ENCODE results near the gene ARMC10.

GRCh38 chr7:103074519-103075336 lies at the start of gene ARMC10, which contains the start of gene FBXL13:
- TF ChIP-seq CTCF (IDR thresholded peaks at IDR 0.05) (peak in 4 of 6 experiments; percentile 16 to 49 (median 38)), POLR2A (IDR thresholded peaks at IDR 0.05) (peak; percentile 34 to 83)

All from adrenal gland (tissue), 5 donors.